ENCODE results near the gene ST3GAL3. TPM values are rescaled to one million over a fixed set of nuclear protein-coding genes. Genes with fewer than 3 reads are reported as not detected.
A peak's percentile ranks its signal among the peaks of the same experiment; 100 is the strongest.

Gene ST3GAL3
- total and polyA plus RNA-seq, 10 of the 15 experiments (the other 5 are each of a cell fraction or from before 2014, with no cell fraction given), result 1.2 to 19.3 (median 11.0) TPM

DNA sequence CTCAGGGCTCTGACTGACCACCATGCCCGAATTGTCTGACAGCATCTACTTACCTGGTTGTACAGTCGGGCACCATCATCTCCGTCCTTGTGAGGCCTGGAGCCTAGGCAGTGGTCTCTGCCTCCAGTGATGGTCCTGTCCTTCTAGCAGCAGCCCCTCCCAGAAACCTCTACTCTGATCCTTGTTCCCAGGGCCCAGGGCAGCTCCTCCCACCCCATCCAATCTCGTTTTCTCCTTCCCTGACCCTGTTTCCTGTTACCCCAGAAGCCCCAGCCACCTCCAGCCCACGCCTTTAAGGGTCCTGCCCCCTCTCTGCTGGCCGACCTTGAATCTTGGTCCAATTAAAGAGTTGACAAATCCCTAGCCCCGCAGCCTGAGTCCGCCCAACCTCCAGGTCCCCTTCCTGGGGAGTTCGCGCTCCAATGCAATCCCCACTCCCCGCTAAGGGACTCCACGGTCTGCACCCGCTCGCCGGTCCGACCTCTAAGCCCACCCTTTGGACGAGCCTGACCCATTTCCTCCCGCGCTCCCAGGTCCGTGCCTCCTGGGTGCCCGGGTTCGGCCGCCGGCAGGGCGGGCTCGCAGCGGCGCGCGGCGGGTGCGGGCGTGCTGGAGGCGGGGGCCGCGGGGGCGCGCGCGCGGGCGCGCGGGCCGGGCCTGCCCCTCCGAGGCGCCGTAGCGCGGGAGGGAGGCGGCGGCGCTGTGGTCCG is 271.4 kb downstream of the ST3GAL3 start, which contains the start of gene B4GALT2 (continued):
- TF ChIP-seq, protein P1, sequence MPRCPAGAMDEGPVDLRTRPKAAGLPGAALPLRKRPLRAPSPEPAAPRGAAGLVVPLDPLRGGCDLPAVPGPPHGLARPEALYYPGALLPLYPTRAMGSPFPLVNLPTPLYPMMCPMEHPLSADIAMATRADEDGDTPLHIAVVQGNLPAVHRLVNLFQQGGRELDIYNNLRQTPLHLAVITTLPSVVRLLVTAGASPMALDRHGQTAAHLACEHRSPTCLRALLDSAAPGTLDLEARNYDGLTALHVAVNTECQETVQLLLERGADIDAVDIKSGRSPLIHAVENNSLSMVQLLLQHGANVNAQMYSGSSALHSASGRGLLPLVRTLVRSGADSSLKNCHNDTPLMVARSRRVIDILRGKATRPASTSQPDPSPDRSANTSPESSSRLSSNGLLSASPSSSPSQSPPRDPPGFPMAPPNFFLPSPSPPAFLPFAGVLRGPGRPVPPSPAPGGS (IDR thresholded peaks at IDR 0.05; ENCODE audit: borderline replicate concordance, insufficient read depth, low read depth, low read length, poor library complexity, severe bottlenecking), result no peak
- TF ChIP-seq, protein P2, sequence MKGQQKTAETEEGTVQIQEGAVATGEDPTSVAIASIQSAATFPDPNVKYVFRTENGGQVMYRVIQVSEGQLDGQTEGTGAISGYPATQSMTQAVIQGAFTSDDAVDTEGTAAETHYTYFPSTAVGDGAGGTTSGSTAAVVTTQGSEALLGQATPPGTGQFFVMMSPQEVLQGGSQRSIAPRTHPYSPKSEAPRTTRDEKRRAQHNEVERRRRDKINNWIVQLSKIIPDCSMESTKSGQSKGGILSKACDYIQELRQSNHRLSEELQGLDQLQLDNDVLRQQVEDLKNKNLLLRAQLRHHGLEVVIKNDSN (IDR thresholded peaks at IDR 0.05; ENCODE audit: borderline replicate concordance, extremely low read length, insufficient read depth, low read depth, low read length), result no peak
- TF ChIP-seq IRF4 (IDR thresholded peaks at IDR 0.05; ENCODE audit: low read depth, low read length), result no peak
- TF ChIP-seq RAD21 (IDR thresholded peaks at IDR 0.05; ENCODE audit: insufficient read depth, low read depth, low read length), result no peak
- no peak for TF ChIP-seq NFIC (IDR thresholded peaks at IDR 0.05; ENCODE audit: low read depth, low read length)
- TF ChIP-seq, protein P3, sequence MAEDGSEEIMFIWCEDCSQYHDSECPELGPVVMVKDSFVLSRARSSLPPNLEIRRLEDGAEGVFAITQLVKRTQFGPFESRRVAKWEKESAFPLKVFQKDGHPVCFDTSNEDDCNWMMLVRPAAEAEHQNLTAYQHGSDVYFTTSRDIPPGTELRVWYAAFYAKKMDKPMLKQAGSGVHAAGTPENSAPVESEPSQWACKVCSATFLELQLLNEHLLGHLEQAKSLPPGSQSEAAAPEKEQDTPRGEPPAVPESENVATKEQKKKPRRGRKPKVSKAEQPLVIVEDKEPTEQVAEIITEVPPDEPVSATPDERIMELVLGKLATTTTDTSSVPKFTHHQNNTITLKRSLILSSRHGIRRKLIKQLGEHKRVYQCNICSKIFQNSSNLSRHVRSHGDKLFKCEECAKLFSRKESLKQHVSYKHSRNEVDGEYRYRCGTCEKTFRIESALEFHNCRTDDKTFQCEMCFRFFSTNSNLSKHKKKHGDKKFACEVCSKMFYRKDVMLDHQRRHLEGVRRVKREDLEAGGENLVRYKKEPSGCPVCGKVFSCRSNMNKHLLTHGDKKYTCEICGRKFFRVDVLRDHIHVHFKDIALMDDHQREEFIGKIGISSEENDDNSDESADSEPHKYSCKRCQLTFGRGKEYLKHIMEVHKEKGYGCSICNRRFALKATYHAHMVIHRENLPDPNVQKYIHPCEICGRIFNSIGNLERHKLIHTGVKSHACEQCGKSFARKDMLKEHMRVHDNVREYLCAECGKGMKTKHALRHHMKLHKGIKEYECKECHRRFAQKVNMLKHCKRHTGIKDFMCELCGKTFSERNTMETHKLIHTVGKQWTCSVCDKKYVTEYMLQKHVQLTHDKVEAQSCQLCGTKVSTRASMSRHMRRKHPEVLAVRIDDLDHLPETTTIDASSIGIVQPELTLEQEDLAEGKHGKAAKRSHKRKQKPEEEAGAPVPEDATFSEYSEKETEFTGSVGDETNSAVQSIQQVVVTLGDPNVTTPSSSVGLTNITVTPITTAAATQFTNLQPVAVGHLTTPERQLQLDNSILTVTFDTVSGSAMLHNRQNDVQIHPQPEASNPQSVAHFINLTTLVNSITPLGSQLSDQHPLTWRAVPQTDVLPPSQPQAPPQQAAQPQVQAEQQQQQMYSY (CRISPR knock-in tag; IDR thresholded peaks at IDR 0.05), result no peak
- TF ChIP-seq, protein P4, sequence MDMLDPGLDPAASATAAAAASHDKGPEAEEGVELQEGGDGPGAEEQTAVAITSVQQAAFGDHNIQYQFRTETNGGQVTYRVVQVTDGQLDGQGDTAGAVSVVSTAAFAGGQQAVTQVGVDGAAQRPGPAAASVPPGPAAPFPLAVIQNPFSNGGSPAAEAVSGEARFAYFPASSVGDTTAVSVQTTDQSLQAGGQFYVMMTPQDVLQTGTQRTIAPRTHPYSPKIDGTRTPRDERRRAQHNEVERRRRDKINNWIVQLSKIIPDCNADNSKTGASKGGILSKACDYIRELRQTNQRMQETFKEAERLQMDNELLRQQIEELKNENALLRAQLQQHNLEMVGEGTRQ (IDR thresholded peaks at IDR 0.05; ENCODE audit: borderline replicate concordance, low read depth, low read length), result no peak
- TF ChIP-seq, protein P5, sequence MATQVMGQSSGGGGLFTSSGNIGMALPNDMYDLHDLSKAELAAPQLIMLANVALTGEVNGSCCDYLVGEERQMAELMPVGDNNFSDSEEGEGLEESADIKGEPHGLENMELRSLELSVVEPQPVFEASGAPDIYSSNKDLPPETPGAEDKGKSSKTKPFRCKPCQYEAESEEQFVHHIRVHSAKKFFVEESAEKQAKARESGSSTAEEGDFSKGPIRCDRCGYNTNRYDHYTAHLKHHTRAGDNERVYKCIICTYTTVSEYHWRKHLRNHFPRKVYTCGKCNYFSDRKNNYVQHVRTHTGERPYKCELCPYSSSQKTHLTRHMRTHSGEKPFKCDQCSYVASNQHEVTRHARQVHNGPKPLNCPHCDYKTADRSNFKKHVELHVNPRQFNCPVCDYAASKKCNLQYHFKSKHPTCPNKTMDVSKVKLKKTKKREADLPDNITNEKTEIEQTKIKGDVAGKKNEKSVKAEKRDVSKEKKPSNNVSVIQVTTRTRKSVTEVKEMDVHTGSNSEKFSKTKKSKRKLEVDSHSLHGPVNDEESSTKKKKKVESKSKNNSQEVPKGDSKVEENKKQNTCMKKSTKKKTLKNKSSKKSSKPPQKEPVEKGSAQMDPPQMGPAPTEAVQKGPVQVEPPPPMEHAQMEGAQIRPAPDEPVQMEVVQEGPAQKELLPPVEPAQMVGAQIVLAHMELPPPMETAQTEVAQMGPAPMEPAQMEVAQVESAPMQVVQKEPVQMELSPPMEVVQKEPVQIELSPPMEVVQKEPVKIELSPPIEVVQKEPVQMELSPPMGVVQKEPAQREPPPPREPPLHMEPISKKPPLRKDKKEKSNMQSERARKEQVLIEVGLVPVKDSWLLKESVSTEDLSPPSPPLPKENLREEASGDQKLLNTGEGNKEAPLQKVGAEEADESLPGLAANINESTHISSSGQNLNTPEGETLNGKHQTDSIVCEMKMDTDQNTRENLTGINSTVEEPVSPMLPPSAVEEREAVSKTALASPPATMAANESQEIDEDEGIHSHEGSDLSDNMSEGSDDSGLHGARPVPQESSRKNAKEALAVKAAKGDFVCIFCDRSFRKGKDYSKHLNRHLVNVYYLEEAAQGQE (IDR thresholded peaks at IDR 0.05; ENCODE audit: low read depth, low read length), result no peak
- 0 out of 2 replicates have a peak, but pooled peaks have one; percentile 36 for TF ChIP-seq BACH1 (IDR thresholded peaks at IDR 0.05; ENCODE audit: borderline replicate concordance)
- no peak for TF ChIP-seq ZNF274 (IDR thresholded peaks at IDR 0.05; ENCODE audit: insufficient read depth, insufficient read length)
- TF ChIP-seq SREBF1 (IDR thresholded peaks at IDR 0.05; ENCODE audit: low read length), result no peak
- TF ChIP-seq NBN (IDR thresholded peaks at IDR 0.05), result no peak

Data from GM12878 (cell line).